Measurements from ENCODE around the gene CACNG1.

Gene CACNG1

GRCh38 chr17:67044016-67044772, at the start of gene CACNG1:
TSS of gene CACNG1 (plus strand) at chr17:67044554. CDS start at chr17:67044661, 107 bp downstream.
- DNase-seq, result no peak

- no peak for DNase-seq
Observed at GRCh38 chr17:66994930-66995535, 49.3 kb upstream of the CACNG1 start.

DNA sequence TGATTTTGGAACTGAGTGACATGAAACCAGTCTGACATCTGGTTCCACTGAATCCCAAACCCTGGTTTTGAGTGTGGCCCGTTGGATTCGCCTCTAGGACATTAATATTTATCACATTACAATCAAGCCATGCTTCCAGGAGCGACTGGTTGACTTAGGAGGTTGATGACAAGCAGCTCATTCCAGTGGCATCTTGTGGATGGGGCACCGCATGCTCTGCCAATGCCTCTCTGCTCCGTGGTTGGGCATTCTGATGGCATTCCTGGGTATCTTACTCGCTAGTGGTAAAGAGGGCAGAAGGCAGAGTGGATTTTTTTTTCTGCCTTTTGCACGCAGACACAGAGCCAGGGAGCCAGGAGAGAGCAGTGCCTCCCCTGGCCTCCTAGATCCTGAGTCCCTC, 48.4 kb upstream of the CACNG1 start:
- no peak for DNase-seq

DNA sequence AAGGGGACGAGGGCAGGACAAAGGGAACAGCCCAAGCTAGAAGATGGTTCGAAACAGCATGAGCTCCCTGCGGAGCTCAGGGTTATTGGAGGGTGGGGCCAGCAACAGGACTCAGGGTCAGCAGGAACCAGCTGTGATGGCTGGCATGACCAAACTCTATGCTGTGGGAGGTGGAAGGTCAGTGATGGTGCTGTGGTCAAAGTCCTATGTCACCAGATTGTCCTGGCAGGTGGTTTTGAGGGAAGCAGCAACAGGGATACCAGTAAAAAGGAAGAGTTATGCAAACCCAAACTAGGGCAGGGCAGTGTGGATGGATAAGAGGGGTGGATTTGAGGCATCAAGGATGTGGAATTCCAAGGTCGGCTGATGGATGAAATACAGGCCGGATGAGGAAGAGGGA, 47.4 kb upstream of the CACNG1 start:
- DNase-seq, result no peak

GRCh38 chr17:67003231-67003630, 41.1 kb upstream of the CACNG1 start:
- DNase-seq, result no peak

GRCh38 chr17:67004181-67004580, 40.2 kb upstream of the CACNG1 start:
- DNase-seq, result no peak

- DNase-seq, result no peak
Observed at GRCh38 chr17:67007266-67007665, 37.1 kb upstream of the CACNG1 start.

DNA sequence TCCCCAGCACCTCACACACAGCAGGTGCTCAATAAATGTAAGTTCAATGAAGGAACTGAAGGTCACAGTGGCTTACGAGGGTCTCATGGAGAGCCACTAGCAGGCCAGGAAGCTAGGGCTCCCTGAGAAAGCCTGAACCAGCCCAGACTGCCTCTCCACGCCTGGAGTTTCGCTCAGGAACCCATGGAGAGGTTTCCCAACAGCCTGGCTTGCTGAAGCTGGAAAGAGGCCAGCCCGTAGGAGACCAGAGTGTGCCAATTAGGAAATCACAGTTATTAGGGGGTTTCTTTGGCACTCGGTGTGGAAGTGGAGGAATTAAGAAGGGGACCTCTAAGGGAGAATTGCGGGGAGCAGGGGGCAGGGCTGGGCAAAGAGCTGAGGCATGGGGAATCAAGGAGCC, 36.3 kb upstream of the CACNG1 start:
- no peak for DNase-seq

DNA sequence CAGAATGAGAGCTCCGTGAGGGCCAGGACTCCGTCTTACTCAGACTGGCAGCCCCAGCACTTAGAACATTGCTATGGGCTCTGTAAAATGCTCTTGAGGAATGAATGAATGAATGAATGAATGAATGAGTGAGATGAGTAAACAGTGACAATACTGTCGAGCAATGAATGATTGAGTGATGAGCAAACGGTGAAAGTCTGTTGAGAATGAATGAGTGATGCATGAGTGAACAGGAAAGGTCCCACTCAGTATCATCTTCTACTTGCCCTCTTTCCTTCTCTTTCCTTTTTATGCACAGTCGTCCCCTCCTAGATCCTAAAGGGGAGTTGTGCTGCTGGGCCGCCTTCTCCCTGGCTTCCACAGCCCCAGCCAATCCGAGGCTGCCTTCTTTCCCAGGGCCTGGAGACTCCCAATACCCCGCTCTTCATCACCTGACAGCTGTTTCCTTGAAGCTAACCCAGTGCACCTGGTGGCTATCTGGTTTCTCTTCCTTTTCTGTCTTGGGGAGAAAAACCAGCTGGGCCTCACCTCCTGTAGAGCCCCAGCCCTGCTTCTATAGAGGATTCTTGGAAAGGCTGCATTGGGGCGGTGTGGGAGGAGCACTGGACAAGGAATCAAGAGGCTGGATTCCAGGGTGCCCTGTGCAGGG, 32.7 kb upstream of the CACNG1 start:
- no peak for DNase-seq

DNA sequence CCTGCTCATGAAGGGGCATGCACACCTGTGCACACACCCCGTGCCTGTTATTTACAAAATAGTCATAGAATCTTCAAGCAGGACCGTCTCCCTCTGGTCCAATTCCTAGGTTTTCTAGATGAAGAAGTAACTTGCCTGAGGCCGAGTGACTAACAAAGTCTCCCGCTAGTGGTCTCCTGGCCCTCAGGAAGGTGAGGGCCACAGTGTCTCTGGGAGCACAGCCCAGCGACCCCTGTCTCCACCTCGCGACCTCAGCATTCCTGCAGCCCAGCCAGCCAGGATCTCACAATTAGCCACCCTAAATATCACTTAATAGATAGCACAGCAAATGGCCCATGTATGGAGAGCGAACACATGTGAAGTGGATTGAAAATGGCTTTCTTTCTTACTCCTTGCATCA, 30.5 kb upstream of the CACNG1 start:
- no peak for DNase-seq

DNA sequence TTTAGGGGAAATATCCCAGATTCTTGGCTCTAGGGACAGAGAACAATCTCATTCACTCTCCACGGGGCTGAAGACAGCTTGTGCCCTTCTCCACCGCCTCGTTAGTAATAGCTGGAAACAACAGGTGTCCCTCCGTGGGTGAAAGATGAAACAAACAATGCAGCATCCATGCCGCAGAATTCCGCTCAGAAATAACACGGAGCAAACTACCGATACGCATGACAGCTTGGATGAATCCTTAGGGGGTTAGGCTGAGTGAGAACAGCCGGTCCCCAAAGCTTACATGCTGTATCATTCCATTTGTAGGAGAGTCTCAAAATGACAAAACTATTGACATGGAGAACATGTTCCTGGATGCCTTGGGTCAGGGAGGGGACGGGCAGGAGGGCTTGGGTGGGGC, 29.4 kb upstream of the CACNG1 start:
- DNase-seq, result no peak

DNA sequence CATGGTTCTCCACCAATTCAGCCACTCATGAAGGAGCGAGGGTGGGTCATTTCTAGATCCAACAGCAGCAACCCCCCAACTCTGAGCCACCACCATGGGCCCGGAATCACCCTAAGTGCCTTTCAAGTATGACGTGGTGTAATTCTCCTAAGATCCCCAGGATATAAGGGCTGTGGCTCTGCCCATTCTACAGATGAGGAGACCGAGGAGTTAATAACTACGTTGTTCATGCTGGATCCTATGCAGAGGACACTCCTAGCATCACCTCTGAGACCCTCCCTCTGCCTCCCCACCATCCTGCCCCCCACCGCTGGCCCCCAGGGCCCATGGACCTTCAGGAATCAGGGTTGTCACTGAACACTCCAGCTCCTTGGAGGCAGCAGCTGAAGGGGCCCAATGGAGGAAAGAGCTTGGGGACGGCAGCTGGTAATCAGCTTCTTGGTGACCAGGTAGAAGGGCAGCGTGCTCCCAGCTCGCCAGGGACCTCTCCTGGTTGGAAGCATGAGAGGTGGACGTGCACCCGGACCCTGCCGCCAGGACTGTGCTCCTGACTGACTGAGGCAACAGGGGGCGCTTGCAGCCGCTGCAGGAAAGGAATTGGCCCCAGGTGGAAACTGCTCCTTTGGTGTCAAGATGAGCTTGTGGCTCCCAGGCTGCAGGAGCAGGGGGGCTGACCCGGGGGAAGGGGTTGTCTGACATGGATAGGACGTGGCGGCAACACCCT, 28.2 kb upstream of the CACNG1 start:
- DNase-seq, result no peak

DNA sequence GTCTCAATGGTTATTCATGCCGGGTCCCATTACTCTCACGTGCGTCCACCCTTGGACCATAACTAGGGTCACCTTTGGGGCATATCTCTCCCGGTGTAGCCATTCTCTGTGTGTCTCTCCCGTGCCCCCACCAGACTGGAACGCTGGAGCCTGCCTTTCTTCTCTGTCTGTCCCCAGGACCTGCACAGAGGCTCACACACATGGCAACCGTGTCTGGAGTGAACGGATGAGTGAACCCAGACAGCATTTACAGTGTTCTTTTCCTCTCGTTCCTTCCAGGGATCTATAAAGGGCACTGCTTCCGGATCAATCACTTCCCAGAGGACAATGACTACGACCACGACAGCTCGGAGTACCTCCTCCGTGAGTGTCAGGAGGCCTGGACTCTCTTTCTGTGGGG, 26.4 kb upstream of the CACNG1 start:
- no peak for DNase-seq

DNA sequence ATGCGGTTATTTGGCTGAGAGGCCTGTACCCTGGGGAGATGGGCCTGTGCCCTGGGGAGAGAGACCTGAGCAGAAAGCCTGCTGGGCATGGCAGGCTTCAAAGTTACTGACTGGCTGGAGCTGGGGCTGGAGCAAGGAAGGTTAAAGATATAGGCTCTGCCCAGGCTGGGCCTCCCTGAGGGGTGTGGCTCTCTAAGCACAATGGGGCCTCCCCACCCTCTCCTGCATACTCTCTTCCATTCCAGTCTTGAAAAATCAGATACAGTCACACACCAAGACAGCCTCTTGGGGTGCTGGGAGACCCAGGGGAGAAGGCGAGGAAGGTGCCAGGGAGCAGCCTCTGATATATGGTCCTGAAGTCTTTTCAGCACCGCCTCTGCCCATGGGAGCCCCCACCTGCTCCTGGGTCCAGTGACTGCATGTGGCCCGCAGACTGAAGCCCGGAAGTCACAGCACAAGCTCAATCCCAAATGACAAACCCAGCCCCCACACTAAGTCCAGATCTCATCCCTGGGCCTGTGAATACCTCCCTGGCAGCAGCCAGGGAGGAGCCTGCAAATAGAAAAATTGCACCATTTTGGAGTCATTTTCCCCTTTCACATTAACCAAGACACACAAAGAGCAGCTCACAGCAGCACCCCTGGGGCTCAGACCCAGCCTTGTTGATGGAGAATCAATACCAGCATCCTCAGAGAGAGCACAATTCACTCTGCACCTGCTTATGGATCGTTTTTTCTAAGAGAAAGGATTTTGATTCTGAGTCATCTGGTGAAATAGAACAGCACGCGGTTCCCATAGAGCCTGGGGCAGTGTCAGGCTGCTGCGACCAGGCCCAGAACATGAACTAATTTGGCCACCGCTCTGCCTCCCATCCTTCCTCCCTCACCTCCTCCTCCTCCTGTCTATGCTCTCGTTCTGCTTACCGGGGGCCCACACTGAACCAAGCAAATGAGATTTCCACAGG, 25.6 kb upstream of the CACNG1 start:
- DNase-seq, result peak; percentile 48

- DNase-seq, result no peak
Observed at GRCh38 chr17:67019809-67020208, 24.5 kb upstream of the CACNG1 start.

- DNase-seq, result peak; percentile 12
Observed at GRCh38 chr17:67020293-67020766, 24.0 kb upstream of the CACNG1 start.

- DNase-seq, result no peak
Observed at GRCh38 chr17:67021196-67021595, 23.2 kb upstream of the CACNG1 start.

DNA sequence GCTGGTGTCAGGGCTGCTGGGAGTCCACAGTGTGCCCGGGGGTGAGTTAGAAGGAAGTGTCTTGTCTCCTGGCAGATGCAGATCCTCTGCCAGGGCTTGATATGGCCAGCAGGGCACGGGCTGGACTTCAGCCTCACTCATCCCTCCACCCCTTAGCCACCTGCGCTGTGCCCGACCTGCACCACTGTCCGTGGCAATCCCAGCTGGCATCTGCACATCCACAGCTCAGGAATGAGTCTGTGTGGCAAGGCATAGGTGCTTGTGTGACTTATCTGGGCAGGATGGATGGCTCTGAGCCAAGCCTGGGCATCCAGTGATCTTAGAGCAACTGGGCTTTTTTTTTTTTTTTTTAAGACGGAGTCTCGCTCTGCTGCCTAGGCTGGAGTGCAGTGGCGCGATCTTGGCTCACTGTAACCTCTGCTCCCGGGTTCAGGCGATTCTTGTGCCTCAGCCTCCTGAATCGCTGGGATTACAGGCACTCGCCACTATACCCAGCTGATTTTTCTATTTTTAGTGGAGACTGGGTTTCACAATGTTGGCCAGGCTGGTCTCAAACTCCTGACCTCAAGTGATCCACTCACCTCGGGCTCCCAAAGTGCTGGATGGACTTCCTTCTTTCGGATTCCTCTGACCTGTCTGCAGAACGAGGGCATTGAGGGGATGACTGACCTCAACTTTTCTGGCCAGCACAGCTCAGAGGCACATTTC, 22.5 kb upstream of the CACNG1 start:
- DNase-seq, result no peak

DNA sequence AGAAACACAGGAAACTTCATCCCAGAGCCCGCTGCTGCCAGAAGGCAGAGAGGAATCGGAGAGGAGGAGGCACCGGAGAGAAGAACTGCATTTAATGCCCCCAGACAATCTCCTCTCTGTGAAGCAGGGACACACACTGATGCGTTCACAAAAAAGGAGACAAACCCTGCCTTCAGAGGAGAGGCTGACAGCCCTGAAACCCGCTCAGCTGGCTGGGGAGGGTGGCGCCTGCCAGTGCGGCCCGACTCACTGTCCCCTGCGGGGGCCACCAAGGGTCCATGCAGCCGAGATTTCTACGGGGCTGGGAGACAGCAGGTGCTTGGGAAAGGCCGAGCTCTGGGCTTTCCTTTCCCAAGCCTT, 21.9 kb upstream of the CACNG1 start:
- DNase-seq, result no peak

- DNase-seq, result no peak
Observed at GRCh38 chr17:67024736-67025135, 19.6 kb upstream of the CACNG1 start.

DNA sequence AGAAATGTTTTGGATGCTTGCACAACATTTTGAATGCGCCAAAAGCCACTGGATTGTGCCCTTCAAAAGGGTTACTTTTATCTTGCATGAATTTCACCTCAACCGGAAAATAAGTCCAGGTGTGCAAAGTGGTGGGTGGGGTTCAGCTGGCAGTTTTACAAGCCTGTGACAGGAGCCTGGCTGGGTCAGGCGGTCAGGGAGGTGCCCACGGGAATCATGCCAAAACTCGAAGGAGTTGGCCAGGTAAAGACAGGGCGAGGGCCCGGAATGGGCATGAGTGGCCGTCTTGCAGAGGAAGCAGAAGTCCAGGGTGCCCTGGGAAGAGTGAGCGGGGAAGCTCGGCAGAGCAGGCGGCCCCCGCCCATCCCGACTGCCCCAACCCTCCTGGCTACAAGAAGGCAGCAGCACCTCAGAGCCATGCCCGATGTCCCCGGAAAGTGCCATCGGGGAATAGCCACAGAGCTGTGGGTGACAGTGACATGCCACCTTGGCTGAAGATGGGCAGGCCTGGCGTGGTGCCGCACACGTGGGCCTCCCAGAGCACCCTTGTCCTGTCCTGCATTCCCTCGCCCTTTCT, 19.1 kb upstream of the CACNG1 start:
- DNase-seq, result no peak

Data from NCI-H2081 treated with DMSO at 0.1 percent for 48 hours (cell line).